H9 (cell line): Measurements from ENCODE around the gene AJAP1. TPM values are rescaled to one million over a fixed set of nuclear protein-coding genes. Genes with fewer than 3 reads are reported as not detected.

ENCODE experiments used
- DNase-seq: peaks from one replicate; pipeline ENCODE4 v3.0.0-alpha.2; 2017
- H2AFZ ChIP-seq: one replicate; pipeline ENCODE4 v1.6.1; 2013; ENCODE audit warnings: mild to moderate bottlenecking, low read length, control low read depth, moderate library complexity
- H2AK5ac ChIP-seq: 2 replicates; pipeline ENCODE4 v1.6.1; 2013; ENCODE audit warnings: low read length, control low read depth, mixed read lengths; ENCODE audit not compliant: insufficient read length
- H2BK120ac ChIP-seq: one replicate; pipeline ENCODE4 v1.6.1; 2013; ENCODE audit warnings: low read depth, mild to moderate bottlenecking, low read length, control low read depth, inconsistent platforms; ENCODE audit not compliant: poor library complexity, severe bottlenecking
- H2BK12ac ChIP-seq: 2 replicates; pipeline ENCODE4 v1.6.1; 2013; ENCODE audit warnings: low read length, control low read depth, mixed read lengths, low read depth; ENCODE audit not compliant: insufficient read length
- H2BK15ac ChIP-seq: 2 replicates; pipeline ENCODE4 v1.6.1; 2013; ENCODE audit warnings: low read depth, low read length, control low read depth
- H2BK20ac ChIP-seq: one replicate; pipeline ENCODE4 v1.6.1; 2013; ENCODE audit warnings: low read depth, mild to moderate bottlenecking, low read length, control low read depth, inconsistent platforms; ENCODE audit not compliant: poor library complexity, severe bottlenecking
- H2BK5ac ChIP-seq: 2 replicates; pipeline ENCODE4 v1.6.1; 2013; ENCODE audit warnings: low read length, control low read depth, mixed read lengths; ENCODE audit not compliant: insufficient read length
- H3K14ac ChIP-seq: 2 replicates; pipeline ENCODE4 v1.6.1; 2013; ENCODE audit warnings: low read length, control low read depth; ENCODE audit not compliant: insufficient read depth
- H3K18ac ChIP-seq: 2 replicates; pipeline ENCODE4 v1.6.1; 2013; ENCODE audit warnings: low read depth, mild to moderate bottlenecking, mixed read lengths, low read length, control low read depth; ENCODE audit not compliant: insufficient read length
- H3K23ac ChIP-seq: 2 replicates; pipeline ENCODE4 v1.6.1; 2013; ENCODE audit warnings: low read length, control low read depth, mixed read lengths, low read depth; ENCODE audit not compliant: insufficient read length
- H3K23me2 ChIP-seq: 2 replicates; pipeline ENCODE4 v1.6.1; 2013; ENCODE audit warnings: low read depth, mild to moderate bottlenecking, mixed read lengths, low read length, control low read depth; ENCODE audit not compliant: insufficient read length, poor library complexity, severe bottlenecking
- H3K27ac ChIP-seq: 2 replicates; pipeline ENCODE4 v1.5.1; 2013; ENCODE audit warnings: low read length, control low read depth, mixed read lengths, low read depth; ENCODE audit not compliant: insufficient read length
- H3K27me3 ChIP-seq: 2 replicates; pipeline ENCODE4 v1.6.1; 2013; ENCODE audit warnings: low read length, control low read depth, inconsistent platforms; ENCODE audit not compliant: insufficient read depth
- H3K4ac ChIP-seq: 2 replicates; pipeline ENCODE4 v1.6.1; 2013; ENCODE audit warnings: low read depth, mild to moderate bottlenecking, control low read depth, inconsistent platforms, low read length, moderate library complexity
- H3K4me1 ChIP-seq: 2 replicates; pipeline ENCODE4 v1.6.1; 2013; ENCODE audit warnings: low read length, control low read depth, inconsistent platforms; ENCODE audit not compliant: insufficient read depth
- H3K4me2 ChIP-seq: 2 replicates; pipeline ENCODE4 v1.6.1; 2013; ENCODE audit warnings: low read length, control low read depth, mixed read lengths; ENCODE audit not compliant: insufficient read length, insufficient read depth
- H3K56ac ChIP-seq: 2 replicates; pipeline ENCODE4 v1.6.1; 2013; ENCODE audit warnings: low read depth, mild to moderate bottlenecking, mixed read lengths, low read length, control low read depth; ENCODE audit not compliant: insufficient read length
- H3K79me1 ChIP-seq: 2 replicates; pipeline ENCODE4 v1.6.1; 2013; ENCODE audit warnings: low read depth, mild to moderate bottlenecking, moderate library complexity, low read length, control low read depth, inconsistent platforms; ENCODE audit not compliant: insufficient read depth, poor library complexity, severe bottlenecking
- H3K79me2 ChIP-seq: 2 replicates; pipeline ENCODE4 v1.6.1; 2013; ENCODE audit warnings: low read length, control low read depth, inconsistent platforms; ENCODE audit not compliant: insufficient read depth
- H3K9ac ChIP-seq: 2 replicates; pipeline ENCODE4 v1.6.1; 2013; ENCODE audit warnings: low read length, control low read depth, mixed read lengths; ENCODE audit not compliant: insufficient read length; ENCODE audit errors: extremely low read depth
- H3K9me3 ChIP-seq: one replicate; pipeline ENCODE4 v1.6.1; 2013; ENCODE audit warnings: low read depth, low read length, inconsistent platforms; ENCODE audit not compliant: control insufficient read depth
- H3T11ph ChIP-seq: one replicate; pipeline ENCODE4 v1.6.1; 2013; ENCODE audit warnings: mild to moderate bottlenecking, low read length, control low read depth, inconsistent platforms
- H4K20me1 ChIP-seq: one replicate; pipeline ENCODE4 v1.6.1; 2013; ENCODE audit not compliant: control insufficient read depth, insufficient read length, insufficient read depth
- H4K5ac ChIP-seq: 2 replicates; pipeline ENCODE4 v1.6.1; 2013; ENCODE audit warnings: low read depth, mild to moderate bottlenecking, mixed read lengths, low read length, control low read depth; ENCODE audit not compliant: insufficient read length
- H4K8ac ChIP-seq: replicated peaks from 2 replicates; pipeline ENCODE4 v1.6.1; 2013; ENCODE audit warnings: low read length, control low read depth, mixed read lengths, low read depth; ENCODE audit not compliant: insufficient read length
- H4K91ac ChIP-seq: 2 replicates; pipeline ENCODE4 v1.6.1; 2013; ENCODE audit warnings: low read depth, mild to moderate bottlenecking, moderate library complexity, mixed read lengths, low read length, control low read depth; ENCODE audit not compliant: insufficient read length
- H3K27ac Mint-ChIP-seq, 3 experiments: 2 replicates in 2 of 3; 3 replicates in 1 of 3; pipeline ENCODE4 v1.8.0; 2020 to 2021; ENCODE audit warnings: mixed read lengths in 3 of 3, mild to moderate bottlenecking in 1 of 3, moderate library complexity in 1 of 3
- H3K27me3 Mint-ChIP-seq: 2 replicates; pipeline ENCODE4 v1.8.0; 2021; ENCODE audit warnings: low read depth, mild to moderate bottlenecking, moderate library complexity, mixed read lengths
- H3K36me3 Mint-ChIP-seq, 3 experiments: 2 replicates in 2 of 3; 3 replicates in 1 of 3; pipeline ENCODE4 v1.8.0; 2020 to 2021; ENCODE audit warnings: low read depth in 3 of 3, mixed read lengths in 3 of 3; ENCODE audit not compliant: insufficient read depth in 1 of 3
- H3K4me1 Mint-ChIP-seq, 2 experiments: 2 replicates each; pipeline ENCODE4 v1.8.0; 2020; ENCODE audit warnings: mixed read lengths in 2 of 2
- H3K4me3 Mint-ChIP-seq, 2 experiments: 2 replicates in 1 of 2; 3 replicates in 1 of 2; pipeline ENCODE4 v1.8.0; 2020 to 2021; ENCODE audit warnings: mild to moderate bottlenecking in 2 of 2, mixed read lengths in 2 of 2, moderate library complexity in 1 of 2
- H3K9me3 Mint-ChIP-seq, 2 experiments: 2 replicates in 1 of 2; 3 replicates in 1 of 2; pipeline ENCODE4 v1.8.0; 2020; ENCODE audit warnings: mild to moderate bottlenecking in 2 of 2, mixed read lengths in 2 of 2, moderate library complexity in 1 of 2
- WGBS: extraction: QIAGEN DNeasy Blood & Tissue Kit; methylation state at CpG from one replicate; pipeline ENCODE4 v1.1.7; 2013; ENCODE audit warnings: missing lambda C conversion rate, low lambda C conversion rate, mixed read lengths; ENCODE audit not compliant: insufficient read length; ENCODE audit errors: extremely low coverage; 5-methylcytosine and 5-hydroxymethylcytosine counted together
- total RNA-seq: library from RNA; stranded (reverse); gene quantifications from 2 replicates; pipeline ENCODE4 v1.2.1, GENCODE V29; 2021
- TF ChIP-seq, protein P1 (sequence below): fragments of 200-600 bp; sonication (generic); conservative IDR thresholded peaks from 3 replicates; pipeline ENCODE4 v1.8.0; 2021; ENCODE audit warnings: antibody characterized with exemption, mild to moderate bottlenecking

AJAP1 gene
- total RNA-seq, 1 experiment from 2014 or later: 8.6 TPM

DNA sequence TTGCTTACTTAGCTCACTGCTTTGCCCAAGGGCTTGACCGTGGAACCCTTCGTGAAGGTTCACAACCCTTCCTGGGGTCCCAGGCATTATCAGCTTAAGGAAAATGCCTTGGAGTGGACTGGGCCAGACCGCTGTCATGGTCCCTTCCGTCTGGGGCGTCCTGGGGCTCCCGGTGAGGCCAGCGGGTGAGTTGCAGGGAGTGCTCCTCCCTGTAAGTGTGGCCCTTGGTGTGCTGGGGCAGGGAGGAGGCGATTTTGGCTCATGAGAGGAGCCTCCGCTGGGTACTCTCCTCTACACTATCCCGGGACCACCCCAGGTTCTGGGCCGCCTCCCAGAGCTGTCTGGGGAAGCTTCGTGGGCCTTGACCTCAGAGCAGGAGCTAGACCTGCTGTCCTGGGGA lies 48.1 kb downstream of the AJAP1 start:
- Histone ChIP-seq H3K14ac (no peak overlapping the region), H3T11ph (no peak overlapping the region), H3K27me3 (no peaks in the 10 kb centered on the region), H3K9ac (no peak overlapping the region), H4K20me1 (no peaks in the 10 kb centered on the region), H4K91ac (no peak overlapping the region), H4K8ac (no peak overlapping the region), H2AK5ac (no peak overlapping the region), H2BK120ac (no peak overlapping the region), H3K18ac (no peak overlapping the region), H3K56ac (no peak overlapping the region), H3K27ac (no peak overlapping the region), H3K23me2 (no peaks in the 10 kb centered on the region), H3K23ac (no peak overlapping the region), H3K4ac (no peak overlapping the region), H3K4me2 (no peak overlapping the region), H3K9me3 (no peaks in the 10 kb centered on the region), H2BK5ac (no peak overlapping the region), H2AFZ (no peak overlapping the region), H3K79me2 (no peaks in the 10 kb centered on the region), H4K5ac (no peak overlapping the region), H2BK12ac (no peak overlapping the region), H3K79me1 (no peaks in the 10 kb centered on the region), H2BK20ac (no peak overlapping the region), H2BK15ac (no peak overlapping the region), H3K4me1 (no peaks in the 10 kb centered on the region)
- Mint-ChIP-seq H3K4me1 (peaks cover 17 to 27% of the 10 kb centered on the region in 2 experiments), H3K4me3 (no peak overlapping the region), H3K36me3 (peaks cover 0 to 2% (median 0%) of the 10 kb centered on the region in 3 experiments; a peak in 2 of 7 replicates), H3K27me3 (peaks cover 12% of the 10 kb centered on the region), H3K27ac (peak overlapping the region in 1 of 3 experiments; percentile 48; a peak in 1 of 7 replicates), H3K9me3 (no peaks in the 10 kb centered on the region)
- TF ChIP-seq, protein P1, sequence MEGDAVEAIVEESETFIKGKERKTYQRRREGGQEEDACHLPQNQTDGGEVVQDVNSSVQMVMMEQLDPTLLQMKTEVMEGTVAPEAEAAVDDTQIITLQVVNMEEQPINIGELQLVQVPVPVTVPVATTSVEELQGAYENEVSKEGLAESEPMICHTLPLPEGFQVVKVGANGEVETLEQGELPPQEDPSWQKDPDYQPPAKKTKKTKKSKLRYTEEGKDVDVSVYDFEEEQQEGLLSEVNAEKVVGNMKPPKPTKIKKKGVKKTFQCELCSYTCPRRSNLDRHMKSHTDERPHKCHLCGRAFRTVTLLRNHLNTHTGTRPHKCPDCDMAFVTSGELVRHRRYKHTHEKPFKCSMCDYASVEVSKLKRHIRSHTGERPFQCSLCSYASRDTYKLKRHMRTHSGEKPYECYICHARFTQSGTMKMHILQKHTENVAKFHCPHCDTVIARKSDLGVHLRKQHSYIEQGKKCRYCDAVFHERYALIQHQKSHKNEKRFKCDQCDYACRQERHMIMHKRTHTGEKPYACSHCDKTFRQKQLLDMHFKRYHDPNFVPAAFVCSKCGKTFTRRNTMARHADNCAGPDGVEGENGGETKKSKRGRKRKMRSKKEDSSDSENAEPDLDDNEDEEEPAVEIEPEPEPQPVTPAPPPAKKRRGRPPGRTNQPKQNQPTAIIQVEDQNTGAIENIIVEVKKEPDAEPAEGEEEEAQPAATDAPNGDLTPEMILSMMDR: no peak
- WGBS: no CpG with 5 or more reads among the region's 12 CpGs
- no peak for DNase-seq
